ENCODE results near the gene CDH4. TPM values are rescaled to one million over a fixed set of nuclear protein-coding genes. Genes with fewer than 3 reads are reported as not detected.

CDH4 gene
- total RNA-seq, 1 donor from 2014 or later: 0.17 TPM

GRCh38 chr20:61924858-61925554 is 672.9 kb downstream of the CDH4 start:
- no peak for DNase-seq

- no peak for DNase-seq
Observed at GRCh38 chr20:61925555-61926252, 673.6 kb downstream of the CDH4 start.

- no peak for DNase-seq
Observed at GRCh38 chr20:61926253-61926613, 674.2 kb downstream of the CDH4 start.

- DNase-seq: no peak
Observed at GRCh38 chr20:61926796-61927192, 674.7 kb downstream of the CDH4 start.

GRCh38 chr20:61927193-61927825 is 675.2 kb downstream of the CDH4 start:
- DNase-seq: no peak

GRCh38 chr20:61927826-61928541 is 675.9 kb downstream of the CDH4 start:
- DNase-seq: no peak

- no peak for DNase-seq
Observed at GRCh38 chr20:61929561-61929960, 677.5 kb downstream of the CDH4 start.

- no peak for DNase-seq
Observed at GRCh38 chr20:61929971-61930666, 678.1 kb downstream of the CDH4 start.

- DNase-seq: no peak
Observed at GRCh38 chr20:61930776-61931475, 678.9 kb downstream of the CDH4 start.

- DNase-seq: no peak
Observed at GRCh38 chr20:61931476-61932198, 679.6 kb downstream of the CDH4 start.

GRCh38 chr20:61932199-61932592 is 680.1 kb downstream of the CDH4 start:
- no peak for DNase-seq

- no peak for DNase-seq
Observed at GRCh38 chr20:61932711-61933480, 680.8 kb downstream of the CDH4 start.

- no peak for DNase-seq
Observed at GRCh38 chr20:61933481-61933950, 681.5 kb downstream of the CDH4 start.

GRCh38 chr20:61933951-61934715 is 682.1 kb downstream of the CDH4 start:
- no peak for DNase-seq

GRCh38 chr20:61934716-61935530 is 682.9 kb downstream of the CDH4 start:
- DNase-seq: no peak

GRCh38 chr20:61935926-61936700 is 684.1 kb downstream of the CDH4 start:
- no peak for DNase-seq

GRCh38 chr20:61936701-61937131 is 684.7 kb downstream of the CDH4 start:
- no peak for DNase-seq

Measured in dermis blood vessel endothelial cell (primary cell).